Measurements from ENCODE around the gene NLRC5. TPM values are rescaled to one million over a fixed set of nuclear protein-coding genes. Genes with fewer than 3 reads are reported as not detected.

The NLRC5 gene
- total RNA-seq, 1 experiment from 2014 or later: 0.98 TPM

DNA sequence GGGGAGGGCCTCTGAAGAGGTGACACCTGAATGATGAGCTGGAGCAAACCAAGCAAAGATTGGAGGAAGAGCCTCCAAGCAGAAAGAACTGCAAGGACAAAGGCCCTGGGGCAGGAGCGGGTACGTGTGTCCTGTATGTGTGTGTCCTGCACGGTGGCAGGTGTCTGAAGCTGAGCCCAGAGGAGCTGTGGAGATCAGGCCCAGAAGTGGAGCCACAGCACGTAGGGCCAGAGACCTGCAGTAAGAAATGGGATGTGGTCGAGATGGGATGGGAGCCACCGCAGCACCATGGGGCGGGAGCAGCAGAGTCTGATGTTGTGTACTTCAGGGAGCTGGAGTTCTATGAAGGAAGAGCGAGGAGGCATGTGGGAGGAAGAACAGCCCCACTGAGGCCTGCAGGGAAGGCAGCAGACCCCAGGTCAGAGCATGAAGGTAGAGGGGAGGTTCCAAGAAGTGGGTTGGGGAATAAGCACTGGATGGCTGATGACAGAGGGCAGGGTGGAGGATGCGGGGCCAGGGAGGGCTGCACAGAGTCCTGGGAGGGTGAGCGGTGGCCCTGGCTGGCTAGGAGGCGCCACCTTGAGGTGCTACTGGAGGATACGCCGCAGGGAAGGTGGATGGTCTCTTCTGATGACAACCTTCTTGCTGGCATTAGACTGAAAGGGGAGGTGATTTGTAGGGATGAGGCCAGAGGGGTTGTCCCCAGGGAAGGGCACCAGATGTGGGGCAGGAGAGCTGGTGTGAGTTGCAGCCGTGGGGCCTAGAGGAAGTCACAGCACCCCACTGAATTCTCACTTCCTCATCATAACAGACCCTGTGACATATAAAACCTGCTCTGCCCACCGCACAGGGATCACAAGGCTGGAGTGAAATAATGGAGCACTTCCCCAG is 38.2 kb upstream of the NLRC5 start:
- ChIA-PET POLR2A (ENCODE audit: unreplicated experiment) (interaction anchor here (0.7 kb wide), 1 partner anchor 49 kb away, joined by 4 read pairs; no protein-coding TSS in a partner anchor), CTCF (no interaction called here)
- Histone ChIP-seq H3K4me2 (ENCODE audit: low read length) (no peak overlapping the region), H3K9me2 (replicated peaks; ENCODE audit: low read length) (no peaks in the 10 kb centered on the region), H2AFZ (ENCODE audit: low read length) (no peak overlapping the region), H3K4me3 (ENCODE audit: low read length) (no peak overlapping the region), H3K27me3 (ENCODE audit: low read length) (no peaks in the 10 kb centered on the region), H3K9ac (ENCODE audit: low read length) (no peak overlapping the region), H3K4me1 (ENCODE audit: insufficient read depth, low read length) (no peaks in the 10 kb centered on the region), H3F3A (ENCODE audit: low read length, unreplicated experiment) (no peaks in the 10 kb centered on the region), H3K36me3 (ENCODE audit: low read depth, low read length) (no peaks in the 10 kb centered on the region), H3K9me3 (ENCODE audit: low read length) (no peaks in the 10 kb centered on the region), H4K20me1 (ENCODE audit: low read length) (no peaks in the 10 kb centered on the region), H3K27ac (ENCODE audit: low read length) (no peak overlapping the region), H3K79me2 (ENCODE audit: low read length) (no peaks in the 10 kb centered on the region)
- no TSS peak for BruUV-seq (replicated peaks)
- TF ChIP-seq, protein P1, sequence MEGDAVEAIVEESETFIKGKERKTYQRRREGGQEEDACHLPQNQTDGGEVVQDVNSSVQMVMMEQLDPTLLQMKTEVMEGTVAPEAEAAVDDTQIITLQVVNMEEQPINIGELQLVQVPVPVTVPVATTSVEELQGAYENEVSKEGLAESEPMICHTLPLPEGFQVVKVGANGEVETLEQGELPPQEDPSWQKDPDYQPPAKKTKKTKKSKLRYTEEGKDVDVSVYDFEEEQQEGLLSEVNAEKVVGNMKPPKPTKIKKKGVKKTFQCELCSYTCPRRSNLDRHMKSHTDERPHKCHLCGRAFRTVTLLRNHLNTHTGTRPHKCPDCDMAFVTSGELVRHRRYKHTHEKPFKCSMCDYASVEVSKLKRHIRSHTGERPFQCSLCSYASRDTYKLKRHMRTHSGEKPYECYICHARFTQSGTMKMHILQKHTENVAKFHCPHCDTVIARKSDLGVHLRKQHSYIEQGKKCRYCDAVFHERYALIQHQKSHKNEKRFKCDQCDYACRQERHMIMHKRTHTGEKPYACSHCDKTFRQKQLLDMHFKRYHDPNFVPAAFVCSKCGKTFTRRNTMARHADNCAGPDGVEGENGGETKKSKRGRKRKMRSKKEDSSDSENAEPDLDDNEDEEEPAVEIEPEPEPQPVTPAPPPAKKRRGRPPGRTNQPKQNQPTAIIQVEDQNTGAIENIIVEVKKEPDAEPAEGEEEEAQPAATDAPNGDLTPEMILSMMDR (conservative IDR thresholded peaks at IDR 0.05; ENCODE audit: low read depth, low read length): peak; percentile 51
- no peak for TF ChIP-seq EZH2 (IDR thresholded peaks at IDR 0.05; ENCODE audit: low read length, unreplicated experiment)
- TF ChIP-seq EZH2phosphoT487 (IDR thresholded peaks at IDR 0.05; ENCODE audit: borderline replicate concordance, low read length): no peak
- DNase-seq: peak; percentile 23
- intact Hi-C loops (cut with micrococcal nuclease): no loop called here
- ATAC-seq: peak; percentile 30; the same call in 1 of the 2 replicates

DNA sequence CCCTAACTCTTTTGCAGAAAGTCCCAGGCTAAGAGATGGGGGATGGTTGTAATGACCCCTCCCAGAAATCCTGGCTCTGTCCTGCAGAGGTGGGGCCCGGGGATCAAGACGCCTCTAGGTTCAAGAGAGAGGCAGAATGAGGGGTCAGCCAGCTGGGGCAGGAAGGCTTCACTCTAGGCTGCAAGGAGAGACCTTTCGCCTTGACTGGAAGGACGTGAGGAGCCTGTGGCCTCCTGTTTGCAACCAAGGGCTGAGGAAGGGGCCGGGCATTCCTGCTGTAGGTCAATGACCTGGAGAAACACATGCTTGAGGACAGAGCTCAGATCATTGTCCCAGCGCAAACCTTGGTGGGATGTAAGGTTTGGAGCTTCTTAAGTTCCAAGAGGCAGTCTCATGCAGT is 36.4 kb upstream of the NLRC5 start:
- no peaks in the 10 kb centered on the region for H3F3A ChIP-seq (ENCODE audit: low read length, unreplicated experiment)
- TF ChIP-seq EZH2phosphoT487 (IDR thresholded peaks at IDR 0.05; ENCODE audit: borderline replicate concordance, low read length) (no peak), EZH2 (IDR thresholded peaks at IDR 0.05; ENCODE audit: low read length, unreplicated experiment) (no peak)
- H3K4me1 ChIP-seq (ENCODE audit: insufficient read depth, low read length): no peaks in the 10 kb centered on the region
- H3K9me3 ChIP-seq (ENCODE audit: low read length): no peaks in the 10 kb centered on the region
- no peaks in the 10 kb centered on the region for H4K20me1 ChIP-seq (ENCODE audit: low read length)
- intact Hi-C loops (cut with micrococcal nuclease): no loop called here
- H2AFZ ChIP-seq (ENCODE audit: low read length): no peak overlapping the region
- no peak overlapping the region for H3K9ac ChIP-seq (ENCODE audit: low read length)
- H3K27me3 ChIP-seq (ENCODE audit: low read length): no peaks in the 10 kb centered on the region
- DNase-seq (no peak), ATAC-seq (no peak)
- no TSS peak for BruUV-seq (replicated peaks)
- no peaks in the 10 kb centered on the region for H3K79me2 ChIP-seq (ENCODE audit: low read length)
- ChIA-PET POLR2A (ENCODE audit: unreplicated experiment) (no interaction called here), CTCF (no interaction called here)
- no peak overlapping the region for H3K27ac ChIP-seq (ENCODE audit: low read length)
- H3K4me3 ChIP-seq (ENCODE audit: low read length): no peak overlapping the region
- no peak overlapping the region for H3K4me2 ChIP-seq (ENCODE audit: low read length)
- no peaks in the 10 kb centered on the region for H3K36me3 ChIP-seq (ENCODE audit: low read depth, low read length)
- H3K9me2 ChIP-seq (replicated peaks; ENCODE audit: low read length): no peaks in the 10 kb centered on the region

DNA sequence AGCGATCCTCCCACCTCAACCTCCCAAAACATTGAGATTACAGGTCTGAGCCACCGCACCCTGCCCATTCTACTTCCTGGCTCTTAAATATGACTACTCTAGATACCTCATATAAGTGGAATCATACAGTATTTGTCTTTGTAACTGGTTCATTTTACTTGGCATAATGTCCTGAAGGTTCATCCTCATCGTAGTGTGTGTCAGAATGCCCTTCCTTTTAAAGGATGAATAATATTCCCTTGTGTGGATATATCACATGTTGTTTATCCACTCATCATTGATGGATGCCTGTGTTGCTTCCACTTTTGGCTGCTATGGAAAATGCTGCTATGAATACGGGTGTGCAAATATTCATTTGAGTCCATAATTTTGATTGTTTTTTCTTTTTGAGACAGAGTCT is 33.3 kb upstream of the NLRC5 start:
- Histone ChIP-seq H3K4me3 (ENCODE audit: low read length) (no peak overlapping the region), H3K4me1 (ENCODE audit: insufficient read depth, low read length) (no peaks in the 10 kb centered on the region), H3K9ac (ENCODE audit: low read length) (no peak overlapping the region), H3K27me3 (ENCODE audit: low read length) (no peaks in the 10 kb centered on the region), H3K79me2 (ENCODE audit: low read length) (no peaks in the 10 kb centered on the region), H3K9me3 (ENCODE audit: low read length) (no peaks in the 10 kb centered on the region), H3K4me2 (ENCODE audit: low read length) (no peak overlapping the region), H3K36me3 (ENCODE audit: low read depth, low read length) (no peaks in the 10 kb centered on the region), H2AFZ (ENCODE audit: low read length) (no peak overlapping the region), H3F3A (ENCODE audit: low read length, unreplicated experiment) (no peaks in the 10 kb centered on the region), H3K9me2 (replicated peaks; ENCODE audit: low read length) (no peaks in the 10 kb centered on the region), H3K27ac (ENCODE audit: low read length) (no peak overlapping the region), H4K20me1 (ENCODE audit: low read length) (no peaks in the 10 kb centered on the region)
- ChIA-PET CTCF (no interaction called here), POLR2A (ENCODE audit: unreplicated experiment) (no interaction called here)
- TF ChIP-seq EZH2phosphoT487 (IDR thresholded peaks at IDR 0.05; ENCODE audit: borderline replicate concordance, low read length) (no peak), EZH2 (IDR thresholded peaks at IDR 0.05; ENCODE audit: low read length, unreplicated experiment) (no peak)
- TF ChIP-seq, protein P1 (conservative IDR thresholded peaks at IDR 0.05; ENCODE audit: low read depth, low read length): no peak
- intact Hi-C loops (cut with micrococcal nuclease): no loop called here
- DNase-seq (no peak), ATAC-seq (no peak)
- BruUV-seq (replicated peaks): no TSS peak
